IgD-negative memory B cell (primary cell): ENCODE data around the gene RBM22. TPM values are rescaled to one million over a fixed set of nuclear protein-coding genes. Genes with fewer than 3 reads are reported as not detected.

Source experiments
- H3K27ac Mint-ChIP-seq, 3 donors: one replicate each; pipeline ENCODE4 v1.8.0; 2020 to 2022; ENCODE audit warnings: mild to moderate bottlenecking in 3 of 3, mixed read lengths in 3 of 3, moderate library complexity in 1 of 3
- H3K27me3 Mint-ChIP-seq: one replicate; pipeline ENCODE4 v1.8.0; 2021; ENCODE audit warnings: mixed read lengths
- H3K36me3 Mint-ChIP-seq: one replicate; pipeline ENCODE4 v1.8.0; 2020; ENCODE audit warnings: mild to moderate bottlenecking, mixed read lengths
- H3K4me1 Mint-ChIP-seq, 3 donors: one replicate each; pipeline ENCODE4 v1.8.0; 2020 to 2022; ENCODE audit warnings: mixed read lengths in 3 of 3, mild to moderate bottlenecking in 1 of 3
- H3K4me3 Mint-ChIP-seq, 4 donors: one replicate each; pipeline ENCODE4 v1.8.0; 2020 to 2022; ENCODE audit warnings: mild to moderate bottlenecking in 4 of 4, mixed read lengths in 4 of 4, moderate library complexity in 3 of 4
- H3K9me3 Mint-ChIP-seq, 3 donors: one replicate each; pipeline ENCODE4 v1.8.0; 2020 to 2021; ENCODE audit warnings: mixed read lengths in 3 of 3, mild to moderate bottlenecking in 1 of 3
- polyA plus RNA-seq: library from polyadenylated mRNA; unstranded; fragments of 300-500 nt; fragmentation: Illumina TruSeq; gene quantifications from one replicate; pipeline ENCODE4 v1.2.3, GENCODE V29; 2021

Gene RBM22
- polyA plus RNA-seq, 1 donor from 2014 or later, result 69.5 TPM

DNA sequence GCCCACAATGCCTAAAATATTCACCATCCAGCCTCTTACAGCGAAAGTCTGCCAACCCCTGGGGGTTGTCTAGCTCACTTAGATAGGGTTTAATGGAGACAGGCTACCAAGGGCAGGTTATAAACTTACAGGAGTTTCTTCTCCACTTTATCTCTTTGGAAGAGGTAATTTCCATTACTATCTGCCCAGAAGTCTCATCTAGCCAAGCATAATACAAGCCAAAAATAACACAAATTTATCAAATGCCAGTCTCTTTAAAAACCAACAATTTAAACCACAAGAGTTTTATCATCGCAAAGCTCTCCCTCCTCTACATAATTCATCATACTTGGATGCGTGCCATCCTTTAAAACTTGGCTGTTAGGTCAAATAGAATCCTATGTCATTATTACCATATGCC lies 6.2 kb downstream of the RBM22 start:
- Mint-ChIP-seq H3K9me3 (no peaks in the 10 kb centered on the region), H3K4me3 (no peak overlapping the region), H3K36me3 (peaks cover 6% of the 10 kb centered on the region), H3K27me3 (no peaks in the 10 kb centered on the region), H3K27ac (no peak overlapping the region), H3K4me1 (peaks cover 0 to 6% (median 5%) of the 10 kb centered on the region in 3 donors)

DNA sequence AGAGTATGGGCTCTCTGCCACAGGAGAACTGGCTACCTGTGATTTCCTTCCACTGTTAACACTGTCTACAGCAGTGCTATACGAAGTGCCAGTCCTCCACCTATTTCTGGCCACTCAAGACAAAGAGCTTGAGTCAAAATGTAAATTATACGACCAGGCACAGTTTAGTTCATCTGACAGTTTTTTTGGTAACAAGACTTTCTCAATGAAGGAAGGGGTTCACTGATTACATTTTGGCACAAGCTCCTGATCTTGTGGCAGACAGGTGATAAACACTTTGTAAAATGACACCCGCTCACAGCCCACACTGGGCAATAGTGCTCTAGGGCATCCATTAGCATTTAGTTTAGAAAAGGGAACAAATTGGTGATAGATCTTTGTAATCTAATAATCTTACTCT lies 8.6 kb downstream of the RBM22 start:
- Mint-ChIP-seq H3K36me3 (peaks cover 9% of the 10 kb centered on the region), H3K4me3 (peak overlapping the region in 1 of 4 donors; percentile 37), H3K27me3 (no peaks in the 10 kb centered on the region), H3K4me1 (no peaks in the 10 kb centered on the region), H3K27ac (no peak overlapping the region), H3K9me3 (no peaks in the 10 kb centered on the region)

DNA sequence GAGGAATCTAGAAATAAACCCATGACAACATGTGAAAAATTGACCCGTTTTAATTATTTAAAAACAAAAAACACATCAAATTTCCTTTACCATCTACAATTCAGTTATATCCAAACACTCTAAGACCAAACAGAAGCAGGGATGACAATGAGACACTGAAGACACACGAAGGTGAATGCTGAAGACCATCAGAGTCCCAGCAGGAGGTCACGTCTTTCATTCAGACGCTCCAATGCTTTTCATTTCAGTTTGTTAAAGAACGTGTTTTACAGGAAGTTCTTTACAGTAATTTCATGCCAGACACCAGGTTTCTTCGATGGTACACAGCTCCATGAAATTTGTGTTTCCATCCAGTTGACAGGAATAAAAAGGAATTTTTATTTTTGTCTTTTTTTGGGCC lies 10.1 kb downstream of the RBM22 start:
- H3K27ac Mint-ChIP-seq, result no peak overlapping the region
- no peaks in the 10 kb centered on the region for H3K4me1 Mint-ChIP-seq
- H3K9me3 Mint-ChIP-seq, result no peaks in the 10 kb centered on the region
- H3K4me3 Mint-ChIP-seq, result no peak overlapping the region
- no peaks in the 10 kb centered on the region for H3K27me3 Mint-ChIP-seq
- H3K36me3 Mint-ChIP-seq, result peaks cover 10% of the 10 kb centered on the region

DNA sequence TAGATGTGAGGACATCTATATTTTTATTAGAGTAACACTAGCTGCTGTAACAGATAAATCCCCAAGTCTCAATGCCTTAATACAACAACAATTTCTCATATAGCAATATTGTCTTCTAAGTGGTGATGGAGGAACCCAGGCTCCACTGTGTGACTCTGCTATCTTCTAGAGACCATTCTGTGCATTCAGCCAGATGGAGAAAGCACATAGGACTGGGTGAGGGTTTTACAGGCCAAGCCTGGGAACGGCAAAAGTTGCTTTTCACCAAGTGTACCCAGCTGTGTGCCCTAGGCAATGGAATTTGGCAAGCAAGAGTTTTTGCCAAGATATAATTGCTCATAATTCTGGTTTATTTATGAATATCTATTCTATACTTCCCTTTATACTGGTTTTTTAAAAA lies 11.7 kb downstream of the RBM22 start:
- peaks cover 10% of the 10 kb centered on the region for H3K36me3 Mint-ChIP-seq
- H3K4me3 Mint-ChIP-seq, result no peak overlapping the region
- H3K27ac Mint-ChIP-seq, result no peak overlapping the region
- no peaks in the 10 kb centered on the region for H3K4me1 Mint-ChIP-seq
- no peaks in the 10 kb centered on the region for H3K9me3 Mint-ChIP-seq
- H3K27me3 Mint-ChIP-seq, result no peaks in the 10 kb centered on the region

DNA sequence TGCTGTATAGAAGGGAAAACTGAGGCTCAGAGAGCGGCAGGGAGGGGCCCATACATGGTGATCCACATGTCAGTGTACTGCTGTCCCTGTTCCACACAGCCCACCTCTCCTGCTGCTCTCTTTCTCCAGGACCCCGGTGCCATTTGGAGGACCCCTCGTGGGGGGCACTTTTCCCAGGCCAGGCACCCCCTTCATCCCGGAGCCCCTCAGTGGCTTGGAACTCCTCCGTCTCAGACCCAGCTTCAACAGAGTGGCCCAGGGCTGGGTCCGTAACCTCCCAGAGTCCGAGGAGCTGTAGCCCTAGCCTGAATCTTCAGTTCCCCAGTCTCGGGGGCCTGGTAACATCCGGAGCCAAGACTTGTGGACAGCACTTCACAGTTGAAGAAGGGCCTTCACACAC lies 24.3 kb downstream of the RBM22 start:
- Mint-ChIP-seq H3K36me3 (peaks cover 8% of the 10 kb centered on the region), H3K27ac (no peak overlapping the region), H3K9me3 (no peaks in the 10 kb centered on the region), H3K27me3 (peaks cover 6% of the 10 kb centered on the region), H3K4me3 (no peak overlapping the region), H3K4me1 (peaks cover 0 to 2% (median 0%) of the 10 kb centered on the region in 3 donors)

DNA sequence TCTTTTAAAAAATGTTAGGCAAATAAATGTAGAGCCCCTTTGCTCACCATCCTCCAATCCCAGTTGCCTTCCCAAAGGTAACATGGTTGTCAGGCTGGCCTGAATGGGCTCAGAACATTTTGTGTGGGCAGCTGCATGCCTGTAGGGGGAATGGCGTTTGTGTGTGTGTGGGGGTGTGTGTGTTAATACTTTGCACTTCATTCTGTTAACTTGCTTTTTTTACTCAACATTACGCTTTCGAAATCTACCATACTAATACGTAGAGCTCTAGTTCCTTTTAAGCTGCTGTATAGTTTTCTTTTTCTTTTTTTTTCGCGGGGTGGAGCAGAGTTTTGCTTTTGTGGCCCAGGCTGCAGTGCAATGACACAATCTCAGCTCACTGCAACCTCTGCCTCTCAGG lies 25.8 kb downstream of the RBM22 start:
- H3K36me3 Mint-ChIP-seq, result peaks cover 8% of the 10 kb centered on the region
- H3K4me3 Mint-ChIP-seq, result no peak overlapping the region
- H3K9me3 Mint-ChIP-seq, result no peaks in the 10 kb centered on the region
- peaks cover 19% of the 10 kb centered on the region for H3K27me3 Mint-ChIP-seq
- H3K27ac Mint-ChIP-seq, result no peak overlapping the region
- peaks cover 4 to 6% (median 5%) of the 10 kb centered on the region in 3 donors for H3K4me1 Mint-ChIP-seq

DNA sequence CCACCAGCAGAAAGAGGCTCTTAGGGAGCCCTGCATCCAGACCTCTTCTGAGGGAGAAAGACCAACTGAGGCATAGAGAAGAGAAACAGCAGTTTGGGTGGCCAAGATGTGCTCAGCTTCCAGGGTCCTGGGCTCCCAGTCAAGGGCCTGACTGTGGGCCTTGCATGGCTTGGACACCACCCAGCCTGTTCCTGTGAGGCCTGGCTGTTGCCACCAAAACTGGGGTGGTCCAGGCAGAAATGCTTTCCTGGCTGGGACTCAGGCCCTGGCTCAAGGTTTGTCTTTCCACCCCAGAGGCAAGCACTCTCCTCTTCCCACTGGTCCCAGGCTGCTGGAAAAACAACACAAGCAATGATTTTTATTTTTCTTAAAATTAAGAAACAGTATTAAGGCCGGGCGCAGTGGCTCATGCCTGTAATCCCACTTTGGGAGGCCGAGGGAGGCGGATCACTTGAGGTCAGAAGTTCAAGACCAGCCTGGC lies 26.5 kb downstream of the RBM22 start:
- Mint-ChIP-seq H3K4me3 (no peak overlapping the region), H3K36me3 (peaks cover 8% of the 10 kb centered on the region), H3K4me1 (peaks cover 4 to 6% (median 5%) of the 10 kb centered on the region in 3 donors), H3K27ac (no peak overlapping the region), H3K27me3 (peaks cover 22% of the 10 kb centered on the region), H3K9me3 (no peaks in the 10 kb centered on the region)

DNA sequence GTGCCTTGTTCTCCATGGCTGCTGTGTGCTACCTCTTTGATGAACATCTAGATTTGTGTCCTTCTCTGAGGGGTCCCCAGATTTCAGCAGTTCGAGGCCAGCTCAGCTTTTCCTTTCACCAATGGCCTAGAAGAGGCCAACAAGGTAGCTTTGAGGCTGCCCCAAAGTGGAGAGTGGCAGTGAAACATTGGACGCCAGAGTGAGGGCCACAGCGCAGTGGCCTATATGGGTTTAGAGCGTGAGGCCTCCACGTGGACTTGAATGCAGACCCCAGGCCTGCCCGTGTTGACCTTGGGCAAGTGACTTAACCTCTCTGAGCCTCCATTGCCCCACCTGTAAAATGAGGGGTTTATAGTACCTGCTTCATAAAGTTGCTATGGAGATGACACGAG lies 28.0 kb downstream of the RBM22 start:
- H3K27me3 Mint-ChIP-seq, result peaks cover 24% of the 10 kb centered on the region
- peaks cover 6% of the 10 kb centered on the region for H3K36me3 Mint-ChIP-seq
- H3K27ac Mint-ChIP-seq, result no peak overlapping the region
- H3K9me3 Mint-ChIP-seq, result no peaks in the 10 kb centered on the region
- peak overlapping the region in 1 of 4 donors; percentile 84 for H3K4me3 Mint-ChIP-seq
- peaks cover 4 to 6% (median 5%) of the 10 kb centered on the region in 3 donors for H3K4me1 Mint-ChIP-seq

DNA sequence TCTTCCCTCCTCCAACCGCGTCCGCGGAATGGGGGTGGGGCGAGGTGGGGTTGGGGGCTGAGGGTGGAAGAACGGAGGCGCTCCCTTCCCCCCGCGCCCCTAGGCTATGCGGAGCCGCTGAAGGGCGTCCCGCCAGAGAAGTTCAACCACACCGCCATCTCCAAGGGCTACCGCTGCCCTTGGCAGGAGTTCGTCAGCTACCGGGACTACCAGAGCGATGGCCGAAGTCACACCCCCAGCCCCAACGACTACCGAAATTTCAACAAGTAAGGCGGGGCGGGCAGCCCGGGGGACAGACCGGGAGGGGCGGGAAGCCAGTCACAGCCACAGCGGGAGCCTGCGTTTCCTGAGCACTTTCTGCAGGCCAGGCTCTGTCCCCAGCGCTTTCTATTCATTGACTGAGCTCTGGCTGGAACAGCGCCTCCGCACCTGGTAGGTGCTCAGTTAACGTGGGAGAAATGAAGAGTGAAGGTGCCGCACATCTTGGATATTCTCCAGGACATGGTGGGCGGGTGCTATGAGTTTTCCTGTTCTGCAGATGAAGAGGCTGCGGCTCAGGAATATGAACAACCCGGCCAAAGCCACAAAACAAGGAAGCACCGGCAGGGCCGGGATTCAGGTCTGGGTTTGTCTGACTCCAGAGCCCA lies 28.5 kb downstream of the RBM22 start:
- peaks cover 6% of the 10 kb centered on the region for H3K36me3 Mint-ChIP-seq
- peaks cover 4 to 6% (median 4%) of the 10 kb centered on the region in 3 donors for H3K4me1 Mint-ChIP-seq
- no peak overlapping the region for H3K27ac Mint-ChIP-seq
- H3K9me3 Mint-ChIP-seq, result no peaks in the 10 kb centered on the region
- peaks cover 24% of the 10 kb centered on the region for H3K27me3 Mint-ChIP-seq
- peak overlapping the region; percentile 48 to 87 (median 72) for H3K4me3 Mint-ChIP-seq

DNA sequence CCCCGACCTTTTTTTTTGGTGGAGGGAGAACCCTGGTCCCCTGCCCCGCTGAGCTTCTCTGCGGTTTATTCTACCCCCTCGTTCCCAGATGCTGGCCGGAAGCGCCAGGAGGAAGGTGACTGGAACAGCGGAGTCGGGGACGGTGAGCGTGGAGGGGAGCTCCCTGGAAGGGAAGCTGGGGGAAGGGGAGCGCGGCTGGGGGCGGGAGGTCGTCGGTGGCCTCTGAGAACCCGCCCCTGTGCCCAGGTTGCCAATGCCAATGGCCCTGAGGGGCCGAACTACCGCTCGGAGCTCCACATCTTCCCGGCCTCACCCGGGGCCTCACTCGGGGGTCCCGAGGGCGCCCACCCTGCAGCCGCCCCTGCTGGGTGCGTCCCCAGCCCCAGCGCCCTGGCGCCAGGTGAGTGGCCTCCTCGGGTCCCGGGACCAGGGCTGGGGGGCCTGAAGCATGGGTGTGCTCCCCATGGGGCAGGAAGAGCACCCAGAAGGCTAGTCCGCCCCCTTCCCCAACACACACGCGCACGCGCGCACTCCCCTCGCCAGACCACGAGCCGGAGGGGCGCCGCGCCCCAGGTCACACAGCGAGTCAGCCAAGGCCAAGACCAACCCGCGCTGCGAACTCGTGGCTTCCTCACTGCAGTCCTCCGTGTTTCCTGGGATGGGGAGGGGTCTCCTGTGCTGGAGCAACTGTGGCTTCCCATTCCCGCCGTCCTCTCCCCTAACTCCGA lies 29.2 kb downstream of the RBM22 start:
- peaks cover 6% of the 10 kb centered on the region for H3K36me3 Mint-ChIP-seq
- H3K9me3 Mint-ChIP-seq, result no peaks in the 10 kb centered on the region
- H3K4me3 Mint-ChIP-seq, result peak overlapping the region; percentile 48 to 87 (median 72)
- peaks cover 24% of the 10 kb centered on the region for H3K27me3 Mint-ChIP-seq
- no peak overlapping the region for H3K27ac Mint-ChIP-seq
- H3K4me1 Mint-ChIP-seq, result peaks cover 3 to 6% (median 4%) of the 10 kb centered on the region in 3 donors

DNA sequence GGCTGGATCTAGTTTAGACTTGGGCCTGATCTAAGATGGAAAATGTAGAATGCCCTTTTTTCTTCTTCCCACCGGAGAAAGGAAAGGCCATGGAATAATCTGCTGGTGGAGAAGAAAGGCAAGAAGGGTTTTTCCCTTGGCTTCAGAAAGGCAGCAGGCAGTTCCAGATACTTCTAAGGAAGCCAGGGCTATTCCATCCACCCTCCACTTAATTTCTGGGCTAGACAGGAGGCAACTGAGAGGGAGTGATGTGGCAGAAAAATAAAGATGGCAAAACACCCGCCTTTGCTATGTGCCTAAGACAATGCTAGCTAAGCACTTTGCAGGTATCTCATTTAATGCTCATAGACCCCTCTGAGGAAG lies 29.9 kb downstream of the RBM22 start:
- Mint-ChIP-seq H3K27me3 (peaks cover 24% of the 10 kb centered on the region), H3K4me1 (peaks cover 3 to 6% (median 4%) of the 10 kb centered on the region in 3 donors)

DNA sequence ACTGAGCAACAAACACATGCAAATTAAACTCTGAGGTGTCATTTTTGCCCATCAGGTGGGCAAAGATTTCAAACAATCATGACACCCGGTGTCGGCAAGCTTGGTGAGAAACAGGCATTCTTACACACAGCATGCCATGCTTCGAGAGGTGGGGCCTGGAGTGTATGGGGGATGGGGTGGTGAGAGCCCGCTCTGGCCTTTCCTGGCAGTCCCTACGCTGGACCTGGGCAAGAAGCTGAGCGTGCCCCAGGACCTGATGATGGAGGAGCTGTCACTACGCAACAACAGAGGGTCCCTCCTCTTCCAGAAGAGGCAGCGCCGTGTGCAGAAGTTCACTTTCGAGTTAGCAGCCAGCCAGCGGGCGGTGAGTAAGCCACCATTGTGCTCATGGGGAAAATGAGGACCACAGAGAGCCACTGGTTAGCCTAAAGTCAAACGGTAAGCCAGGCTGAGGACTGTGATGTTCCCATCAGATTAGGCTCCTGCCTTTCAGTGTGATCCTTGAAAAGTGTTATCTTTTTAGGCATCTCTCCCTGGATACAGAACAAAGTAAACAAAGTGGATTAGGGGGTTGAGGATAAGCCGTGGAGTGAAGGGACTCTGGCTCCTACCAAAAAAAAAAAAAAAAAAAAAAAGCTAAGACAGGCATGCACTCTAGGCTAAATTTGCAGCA lies 30.5 kb downstream of the RBM22 start:
- peaks cover 6% of the 10 kb centered on the region for H3K36me3 Mint-ChIP-seq
- peaks cover 3 to 6% (median 4%) of the 10 kb centered on the region in 3 donors for H3K4me1 Mint-ChIP-seq
- no peak overlapping the region for H3K27ac Mint-ChIP-seq

More for the DNA sequence above, 29.9 kb downstream of the RBM22 start:
- Mint-ChIP-seq H3K9me3 (no peaks in the 10 kb centered on the region), H3K4me3 (peak overlapping the region in 3 of 4 donors; percentile 49 to 76 (median 63)), H3K27ac (no peak overlapping the region), H3K36me3 (peaks cover 6% of the 10 kb centered on the region)

DNA sequence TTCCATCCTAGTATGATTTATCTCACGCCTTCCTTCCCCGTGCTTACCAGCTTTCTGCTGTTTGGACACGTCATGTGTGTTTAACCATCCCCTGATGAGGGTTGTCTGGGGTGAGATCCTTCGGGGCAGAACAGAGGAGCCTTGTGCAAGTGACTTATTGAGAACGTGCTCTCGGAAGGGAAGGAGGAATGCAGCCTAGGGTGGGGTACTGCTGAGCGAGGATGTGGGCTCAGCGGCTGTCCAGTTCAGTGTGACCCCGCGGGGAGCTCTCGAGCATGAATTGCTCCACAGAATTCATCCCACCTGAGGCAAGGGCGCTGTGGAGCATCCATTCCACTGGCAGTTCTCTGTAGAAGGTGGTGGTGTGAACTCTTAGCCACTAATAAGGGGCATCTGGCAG lies 35.8 kb downstream of the RBM22 start:
- no peaks in the 10 kb centered on the region for H3K4me1 Mint-ChIP-seq
- H3K9me3 Mint-ChIP-seq, result no peaks in the 10 kb centered on the region
- H3K27ac Mint-ChIP-seq, result no peak overlapping the region
- H3K27me3 Mint-ChIP-seq, result peaks cover 7% of the 10 kb centered on the region
- no peak overlapping the region for H3K4me3 Mint-ChIP-seq
- peaks cover 3% of the 10 kb centered on the region for H3K36me3 Mint-ChIP-seq

More for the DNA sequence above, 30.5 kb downstream of the RBM22 start:
- H3K27me3 Mint-ChIP-seq, result peaks cover 24% of the 10 kb centered on the region
- no peaks in the 10 kb centered on the region for H3K9me3 Mint-ChIP-seq
- peak overlapping the region in 1 of 4 donors; percentile 63 for H3K4me3 Mint-ChIP-seq

DNA sequence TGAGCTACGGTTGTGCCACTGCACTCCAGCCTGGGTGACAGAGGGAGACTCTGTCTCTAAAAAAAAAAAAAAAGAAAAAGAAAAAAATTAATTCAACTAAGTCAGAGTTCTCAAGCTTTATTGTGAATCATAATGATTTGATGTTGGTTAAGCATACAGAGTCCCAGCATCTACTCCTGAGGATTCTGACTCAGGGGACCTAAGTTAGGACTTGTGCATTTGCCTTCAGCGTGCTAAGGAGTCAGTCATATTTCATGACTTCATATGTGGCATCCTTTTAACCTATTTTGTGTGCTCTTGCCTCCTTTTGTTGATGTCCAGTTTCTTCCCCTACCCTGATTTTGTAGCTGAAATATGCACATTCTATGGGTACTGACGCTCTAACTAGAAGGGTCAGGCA lies 36.9 kb downstream of the RBM22 start:
- no peaks in the 10 kb centered on the region for H3K9me3 Mint-ChIP-seq
- H3K27me3 Mint-ChIP-seq, result peaks cover 3% of the 10 kb centered on the region
- no peaks in the 10 kb centered on the region for H3K4me1 Mint-ChIP-seq
- H3K4me3 Mint-ChIP-seq, result no peak overlapping the region
- no peak overlapping the region for H3K27ac Mint-ChIP-seq
- peaks cover 1% of the 10 kb centered on the region for H3K36me3 Mint-ChIP-seq
